ENCODE results near the gene FOXJ2.
"Not testable (repeated sequence)": the region's sequence is repeated elsewhere in the genome, so short reads cannot be mapped to it uniquely, and the experiment has no call there.

Gene FOXJ2

GRCh38 chr12:8058506-8058905 lies 26.0 kb downstream of the FOXJ2 start:
- no peak overlapping the region for H3K4me3 ChIP-seq (ENCODE audit: insufficient read depth, low read depth, low read length, poor library complexity, severe bottlenecking)
- no peak overlapping the region for H3K27ac ChIP-seq (ENCODE audit: insufficient read depth, low read length, poor library complexity, severe bottlenecking)
- no peaks in the 10 kb centered on the region for H3K27me3 ChIP-seq (replicated peaks; ENCODE audit: control insufficient read depth, insufficient read depth, low read length, poor library complexity, severe bottlenecking)
- no peaks in the 10 kb centered on the region for H3K9me3 ChIP-seq (ENCODE audit: control insufficient read depth, low read length)
- peaks cover 14% of the 10 kb centered on the region for H3K36me3 ChIP-seq (ENCODE audit: control insufficient read depth, insufficient read depth, low read length)
- no peaks in the 10 kb centered on the region for H3K4me1 ChIP-seq (ENCODE audit: control insufficient read depth, insufficient read depth, low read length, poor library complexity, severe bottlenecking)
- DNase-seq = no peak

GRCh38 chr12:8064131-8064530 lies 31.6 kb downstream of the FOXJ2 start:
- no peak for DNase-seq

GRCh38 chr12:8065991-8066594 lies 33.6 kb downstream of the FOXJ2 start, which contains the start of gene C3AR1:
C3AR1 (minus strand) TSS chr12:8066359; CDS start chr12:8060185, 6,174 bp downstream.
- no peak within 1 kb of the TSS for H3K4me3 ChIP-seq (ENCODE audit: insufficient read depth, low read depth, low read length, poor library complexity, severe bottlenecking)
- no peaks in the 10 kb centered on the region for H3K27me3 ChIP-seq (replicated peaks; ENCODE audit: control insufficient read depth, insufficient read depth, low read length, poor library complexity, severe bottlenecking)
- H3K27ac ChIP-seq (ENCODE audit: insufficient read depth, low read length, poor library complexity, severe bottlenecking) = peak within 1 kb of the TSS; percentile 61
- H3K36me3 ChIP-seq (ENCODE audit: control insufficient read depth, insufficient read depth, low read length) = no peaks in the 10 kb centered on the region
- peak; percentile 42 to 59 (median 44) for DNase-seq
- H3K4me1 ChIP-seq (ENCODE audit: control insufficient read depth, insufficient read depth, low read length, poor library complexity, severe bottlenecking) = peaks cover 19% of the 10 kb centered on the region
- H3K9me3 ChIP-seq (ENCODE audit: control insufficient read depth, low read length) = no peaks in the 10 kb centered on the region

More at GRCh38 chr12:8064131-8064530, 31.6 kb downstream of the FOXJ2 start:
- Histone ChIP-seq H3K36me3 (ENCODE audit: control insufficient read depth, insufficient read depth, low read length) (no peaks in the 10 kb centered on the region), H3K9me3 (ENCODE audit: control insufficient read depth, low read length) (no peaks in the 10 kb centered on the region), H3K4me3 (ENCODE audit: insufficient read depth, low read depth, low read length, poor library complexity, severe bottlenecking) (no peak overlapping the region), H3K27me3 (replicated peaks; ENCODE audit: control insufficient read depth, insufficient read depth, low read length, poor library complexity, severe bottlenecking) (no peaks in the 10 kb centered on the region), H3K4me1 (ENCODE audit: control insufficient read depth, insufficient read depth, low read length, poor library complexity, severe bottlenecking) (peaks cover 14% of the 10 kb centered on the region), H3K27ac (ENCODE audit: insufficient read depth, low read length, poor library complexity, severe bottlenecking) (no peak overlapping the region)

- Histone ChIP-seq H3K36me3 (ENCODE audit: control insufficient read depth, insufficient read depth, low read length) (no peaks in the 10 kb centered on the region), H3K4me1 (ENCODE audit: control insufficient read depth, insufficient read depth, low read length, poor library complexity, severe bottlenecking) (peaks cover 19% of the 10 kb centered on the region), H3K4me3 (ENCODE audit: insufficient read depth, low read depth, low read length, poor library complexity, severe bottlenecking) (no peak overlapping the region), H3K27me3 (replicated peaks; ENCODE audit: control insufficient read depth, insufficient read depth, low read length, poor library complexity, severe bottlenecking) (no peaks in the 10 kb centered on the region), H3K27ac (ENCODE audit: insufficient read depth, low read length, poor library complexity, severe bottlenecking) (no peak overlapping the region), H3K9me3 (ENCODE audit: control insufficient read depth, low read length) (no peaks in the 10 kb centered on the region)
- no peak for DNase-seq
Observed at GRCh38 chr12:8069582-8069981, 37.1 kb downstream of the FOXJ2 start.

- not testable (repeated sequence) for H3K27ac ChIP-seq (ENCODE audit: insufficient read depth, low read length, poor library complexity, severe bottlenecking); H3K36me3 ChIP-seq (ENCODE audit: control insufficient read depth, insufficient read depth, low read length)
Observed at GRCh38 chr12:8071820-8072219, 39.3 kb downstream of the FOXJ2 start.

GRCh38 chr12:8075935-8076334 lies 43.4 kb downstream of the FOXJ2 start:
- no peaks in the 10 kb centered on the region for H3K27me3 ChIP-seq (replicated peaks; ENCODE audit: control insufficient read depth, insufficient read depth, low read length, poor library complexity, severe bottlenecking)
- no peaks in the 10 kb centered on the region for H3K36me3 ChIP-seq (ENCODE audit: control insufficient read depth, insufficient read depth, low read length)
- H3K4me3 ChIP-seq (ENCODE audit: insufficient read depth, low read depth, low read length, poor library complexity, severe bottlenecking) = no peak overlapping the region
- no peaks in the 10 kb centered on the region for H3K9me3 ChIP-seq (ENCODE audit: control insufficient read depth, low read length)
- H3K4me1 ChIP-seq (ENCODE audit: control insufficient read depth, insufficient read depth, low read length, poor library complexity, severe bottlenecking) = peaks cover 12% of the 10 kb centered on the region
- no peak for DNase-seq
- no peak overlapping the region for H3K27ac ChIP-seq (ENCODE audit: insufficient read depth, low read length, poor library complexity, severe bottlenecking)

More at GRCh38 chr12:8071820-8072219, 39.3 kb downstream of the FOXJ2 start:
- H3K27me3 ChIP-seq (replicated peaks; ENCODE audit: control insufficient read depth, insufficient read depth, low read length, poor library complexity, severe bottlenecking); H3K4me3 ChIP-seq (ENCODE audit: insufficient read depth, low read depth, low read length, poor library complexity, severe bottlenecking); H3K9me3 ChIP-seq (ENCODE audit: control insufficient read depth, low read length); DNase-seq; H3K4me1 ChIP-seq (ENCODE audit: control insufficient read depth, insufficient read depth, low read length, poor library complexity, severe bottlenecking): not testable (repeated sequence)

- Histone ChIP-seq H3K36me3 (ENCODE audit: control insufficient read depth, insufficient read depth, low read length) (no peaks in the 10 kb centered on the region), H3K9me3 (ENCODE audit: control insufficient read depth, low read length) (no peaks in the 10 kb centered on the region), H3K27ac (ENCODE audit: insufficient read depth, low read length, poor library complexity, severe bottlenecking) (no peak overlapping the region), H3K4me1 (ENCODE audit: control insufficient read depth, insufficient read depth, low read length, poor library complexity, severe bottlenecking) (peaks cover 16% of the 10 kb centered on the region), H3K4me3 (ENCODE audit: insufficient read depth, low read depth, low read length, poor library complexity, severe bottlenecking) (no peak overlapping the region), H3K27me3 (replicated peaks; ENCODE audit: control insufficient read depth, insufficient read depth, low read length, poor library complexity, severe bottlenecking) (no peaks in the 10 kb centered on the region)
- DNase-seq = no peak
Observed at GRCh38 chr12:8076366-8076765, 43.9 kb downstream of the FOXJ2 start.

- H3K4me1 ChIP-seq (ENCODE audit: control insufficient read depth, insufficient read depth, low read length, poor library complexity, severe bottlenecking) = peaks cover 16% of the 10 kb centered on the region
- no peaks in the 10 kb centered on the region for H3K36me3 ChIP-seq (ENCODE audit: control insufficient read depth, insufficient read depth, low read length)
- no peaks in the 10 kb centered on the region for H3K9me3 ChIP-seq (ENCODE audit: control insufficient read depth, low read length)
- no peaks in the 10 kb centered on the region for H3K27me3 ChIP-seq (replicated peaks; ENCODE audit: control insufficient read depth, insufficient read depth, low read length, poor library complexity, severe bottlenecking)
- no peak overlapping the region for H3K4me3 ChIP-seq (ENCODE audit: insufficient read depth, low read depth, low read length, poor library complexity, severe bottlenecking)
- H3K27ac ChIP-seq (ENCODE audit: insufficient read depth, low read length, poor library complexity, severe bottlenecking) = no peak overlapping the region
- DNase-seq = no peak
Observed at GRCh38 chr12:8077207-8077606, 44.7 kb downstream of the FOXJ2 start.

GRCh38 chr12:8078398-8078797 lies 45.9 kb downstream of the FOXJ2 start:
- no peaks in the 10 kb centered on the region for H3K36me3 ChIP-seq (ENCODE audit: control insufficient read depth, insufficient read depth, low read length)
- DNase-seq = peak; percentile 29 to 48 (median 45)
- H3K4me1 ChIP-seq (ENCODE audit: control insufficient read depth, insufficient read depth, low read length, poor library complexity, severe bottlenecking) = peaks cover 24% of the 10 kb centered on the region
- H3K27ac ChIP-seq (ENCODE audit: insufficient read depth, low read length, poor library complexity, severe bottlenecking) = no peak overlapping the region
- H3K9me3 ChIP-seq (ENCODE audit: control insufficient read depth, low read length) = no peaks in the 10 kb centered on the region
- no peaks in the 10 kb centered on the region for H3K27me3 ChIP-seq (replicated peaks; ENCODE audit: control insufficient read depth, insufficient read depth, low read length, poor library complexity, severe bottlenecking)
- no peak overlapping the region for H3K4me3 ChIP-seq (ENCODE audit: insufficient read depth, low read depth, low read length, poor library complexity, severe bottlenecking)

- Histone ChIP-seq H3K4me3 (ENCODE audit: insufficient read depth, low read depth, low read length, poor library complexity, severe bottlenecking) (no peak overlapping the region), H3K27me3 (replicated peaks; ENCODE audit: control insufficient read depth, insufficient read depth, low read length, poor library complexity, severe bottlenecking) (no peaks in the 10 kb centered on the region), H3K27ac (ENCODE audit: insufficient read depth, low read length, poor library complexity, severe bottlenecking) (peak overlapping the region; percentile 28), H3K9me3 (ENCODE audit: control insufficient read depth, low read length) (no peaks in the 10 kb centered on the region), H3K4me1 (ENCODE audit: control insufficient read depth, insufficient read depth, low read length, poor library complexity, severe bottlenecking) (peaks cover 29% of the 10 kb centered on the region), H3K36me3 (ENCODE audit: control insufficient read depth, insufficient read depth, low read length) (no peaks in the 10 kb centered on the region)
- DNase-seq = no peak
Observed at GRCh38 chr12:8078916-8079315, 46.4 kb downstream of the FOXJ2 start.
